Activated T-cell treated with anti-CD3 and anti-CD28 coated beads, Interleukin-2, amount 50 U/mL, for 4 hours (primary cell): Measurements from ENCODE around the gene AP5Z1. TPM values are rescaled to one million over a fixed set of nuclear protein-coding genes. Genes with fewer than 3 reads are reported as not detected.
"Not testable (repeated sequence)": the region's sequence is repeated elsewhere in the genome, so short reads cannot be mapped to it uniquely, and the experiment has no call there.

Source experiments
- ATAC-seq, 2 donors: fragments of 200-7000 bp; cut with Tn5 transposase; one replicate each; pipeline ENCODE4 v1.10.0; 2021
- DNase-seq: peaks from one replicate; pipeline ENCODE4 v3.0.0-alpha.2; 2020
- H3K27me3 Mint-ChIP-seq: one replicate; pipeline ENCODE4 v1.8.0; 2021; ENCODE audit warnings: low read depth, mixed read lengths
- H3K36me3 Mint-ChIP-seq: one replicate; pipeline ENCODE4 v1.8.0; 2022; ENCODE audit warnings: mixed read lengths; ENCODE audit not compliant: insufficient read depth
- H3K4me1 Mint-ChIP-seq: one replicate; pipeline ENCODE4 v1.8.0; 2021; ENCODE audit warnings: low read depth, mixed read lengths
- H3K4me3 Mint-ChIP-seq: one replicate; pipeline ENCODE4 v1.8.0; 2021; ENCODE audit warnings: mild to moderate bottlenecking, moderate library complexity, mixed read lengths
- H3K9me3 Mint-ChIP-seq: one replicate; pipeline ENCODE4 v1.8.0; 2021; ENCODE audit warnings: mixed read lengths
- total RNA-seq, 3 donors: library from RNA; stranded (reverse); gene quantifications; one replicate each; pipeline ENCODE4 v1.2.1, GENCODE V29; 2021

The AP5Z1 gene
- total RNA-seq, 3 donors from 2014 or later, result 81.1 to 92.3 (median 84.4) TPM

DNA sequence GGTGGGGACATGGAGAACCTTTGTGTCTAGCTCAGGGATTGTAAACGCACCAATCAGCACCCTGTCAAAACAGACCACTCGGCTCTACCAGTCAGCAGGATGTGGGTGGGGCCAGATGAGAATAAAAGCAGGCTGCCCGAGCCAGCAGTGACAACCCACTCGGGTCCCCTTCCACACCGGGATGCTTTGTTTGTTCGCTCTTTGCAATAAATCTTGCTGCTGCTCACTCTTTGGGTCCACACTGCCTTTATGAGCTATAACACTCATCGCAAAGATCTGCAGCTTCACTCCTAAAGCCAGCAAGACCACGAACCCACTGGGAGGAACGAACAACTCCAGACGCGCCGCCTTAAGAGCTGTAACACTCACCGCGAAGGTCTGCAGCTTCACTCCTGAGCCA is 18.7 kb downstream of the AP5Z1 start:
- not testable (repeated sequence) for DNase-seq, H3K27me3 Mint-ChIP-seq, H3K4me3 Mint-ChIP-seq, H3K9me3 Mint-ChIP-seq, H3K36me3 Mint-ChIP-seq, ATAC-seq, H3K4me1 Mint-ChIP-seq

DNA sequence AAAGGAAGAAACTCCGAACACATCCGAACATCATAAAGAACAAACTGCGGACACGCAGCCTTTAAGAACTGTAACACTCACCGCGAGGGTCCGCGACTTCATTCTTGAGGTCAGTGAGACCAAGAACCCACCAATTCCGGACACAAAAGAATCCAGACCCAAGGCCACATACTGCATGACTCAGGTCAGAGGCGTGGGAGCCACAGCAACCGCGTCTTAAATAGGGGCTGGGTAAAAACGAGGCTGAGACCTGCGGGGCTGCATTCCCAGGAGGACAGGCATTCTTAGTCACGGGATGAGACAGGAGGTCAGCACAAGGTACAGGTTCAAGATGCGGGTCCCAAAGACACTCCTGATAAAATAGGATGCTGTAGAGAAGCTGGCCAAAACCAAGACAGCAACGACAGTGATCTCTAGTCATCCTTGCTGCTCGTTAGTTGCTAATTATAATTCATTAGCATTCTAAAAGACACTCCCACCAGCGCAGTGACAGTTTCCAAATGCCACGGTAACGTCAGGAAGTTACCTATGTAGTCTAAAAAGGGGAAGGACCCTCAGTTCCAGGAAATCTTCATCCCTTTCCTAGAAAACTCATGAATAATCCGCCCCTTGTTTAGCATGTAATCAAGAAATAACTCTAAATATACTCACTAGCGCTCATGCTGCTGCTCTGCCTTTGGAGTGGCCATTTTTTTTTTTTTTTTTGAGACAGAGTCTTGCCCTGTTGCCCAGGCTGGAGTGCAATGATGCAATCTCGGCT is 19.3 kb downstream of the AP5Z1 start:
- peaks cover 8% of the 10 kb centered on the region for H3K36me3 Mint-ChIP-seq
- no peaks in the 10 kb centered on the region for H3K27me3 Mint-ChIP-seq
- DNase-seq, result no peak
- H3K4me1 Mint-ChIP-seq, result peaks cover 8% of the 10 kb centered on the region
- no peak for ATAC-seq
- no peaks in the 10 kb centered on the region for H3K9me3 Mint-ChIP-seq
- H3K4me3 Mint-ChIP-seq, result no peak overlapping the region

DNA sequence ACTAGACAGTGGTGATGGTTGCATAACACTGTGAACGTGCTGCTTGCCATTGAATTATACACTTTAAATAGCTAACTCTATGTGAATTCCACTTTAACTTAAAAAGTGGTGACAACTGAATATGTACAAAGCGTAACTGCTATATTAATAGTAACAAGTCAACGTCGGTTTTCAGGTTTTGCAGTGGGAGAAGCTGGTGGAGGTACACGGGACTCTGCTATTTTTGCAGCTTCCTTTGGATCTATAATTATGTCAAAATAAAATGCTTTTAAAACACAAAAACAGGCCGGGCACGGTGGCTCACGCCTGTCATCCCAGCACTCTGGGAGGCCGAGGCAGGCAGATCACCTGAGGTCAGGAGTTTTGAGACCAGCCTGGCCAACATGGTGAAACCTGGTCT is 21.0 kb downstream of the AP5Z1 start:
- H3K9me3 Mint-ChIP-seq, result no peaks in the 10 kb centered on the region
- no peaks in the 10 kb centered on the region for H3K27me3 Mint-ChIP-seq
- H3K36me3 Mint-ChIP-seq, result peaks cover 3% of the 10 kb centered on the region
- H3K4me3 Mint-ChIP-seq, result no peak overlapping the region
- H3K4me1 Mint-ChIP-seq, result peaks cover 7% of the 10 kb centered on the region
- no peak for DNase-seq
- no peak for ATAC-seq

DNA sequence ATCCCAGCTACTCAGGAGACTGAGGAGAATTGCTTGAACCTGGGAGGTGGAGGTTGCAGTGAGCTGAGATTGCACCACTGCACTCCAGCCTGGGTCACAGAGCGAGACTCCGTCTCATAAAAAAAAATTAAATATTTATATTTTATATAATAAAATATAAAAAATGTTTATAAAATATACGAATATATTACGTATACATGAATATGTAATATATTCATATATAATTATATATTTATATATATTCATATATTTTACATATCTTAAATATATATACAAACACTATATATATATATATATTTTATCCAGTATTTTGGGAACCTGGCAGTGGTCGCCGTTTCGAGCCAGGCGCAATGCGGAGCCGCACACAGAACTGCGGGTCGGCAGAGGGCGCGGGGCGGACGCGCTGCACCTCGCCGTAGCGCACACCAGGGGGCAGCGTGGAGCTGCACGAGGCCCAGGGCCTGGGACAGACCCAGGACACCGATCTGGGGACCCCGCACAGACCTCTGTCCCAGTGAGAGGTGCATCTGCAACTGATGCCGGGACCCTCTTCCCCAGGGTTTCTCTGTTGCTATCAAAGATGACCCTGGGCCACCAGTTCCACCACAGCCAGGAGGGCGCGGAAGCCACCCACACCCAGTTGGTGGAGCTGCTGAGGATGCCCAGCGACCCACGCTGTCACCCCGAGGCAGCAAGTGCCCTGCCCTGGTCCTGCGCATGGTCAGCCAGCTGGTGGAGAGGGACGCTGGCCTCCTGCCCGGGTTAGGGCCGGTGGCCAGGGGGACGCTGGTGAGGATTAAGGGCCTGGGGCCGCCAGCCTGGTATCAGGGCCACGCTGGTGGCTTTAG is 22.7 kb downstream of the AP5Z1 start:
- Mint-ChIP-seq H3K4me1 (peaks cover 4% of the 10 kb centered on the region), H3K36me3 (no peaks in the 10 kb centered on the region), H3K4me3 (no peak overlapping the region), H3K9me3 (no peaks in the 10 kb centered on the region), H3K27me3 (no peaks in the 10 kb centered on the region)
- ATAC-seq (peak; percentile 85 to 88), DNase-seq (peak; percentile 57)

DNA sequence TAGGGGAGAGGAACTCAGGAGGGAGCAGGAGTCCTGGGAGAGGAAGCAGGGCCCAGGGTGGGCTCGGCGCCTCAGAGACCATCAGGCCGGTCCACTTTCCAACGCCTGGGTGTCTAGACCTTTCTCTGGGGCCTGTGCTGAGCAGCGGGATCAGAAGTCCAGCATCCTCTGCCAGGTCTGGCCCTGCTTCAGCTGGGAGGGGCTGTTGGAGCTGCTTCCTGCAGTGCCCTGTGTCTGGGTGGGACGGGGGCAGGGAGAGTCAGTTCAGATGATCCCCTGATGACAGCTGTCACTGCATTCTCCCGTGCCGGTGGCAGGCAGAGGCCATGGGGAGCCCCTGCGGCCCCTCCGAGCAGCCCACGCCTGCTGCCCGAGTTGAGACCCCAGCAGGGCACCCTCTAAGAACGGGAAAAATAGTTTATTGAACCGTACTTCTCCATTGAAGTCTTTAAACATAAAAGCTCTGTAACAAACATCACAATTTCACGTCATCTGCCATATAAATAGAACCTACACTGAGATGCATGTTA is 23.3 kb downstream of the AP5Z1 start:
- H3K4me3 Mint-ChIP-seq, result no peak overlapping the region
- no peaks in the 10 kb centered on the region for H3K36me3 Mint-ChIP-seq
- no peaks in the 10 kb centered on the region for H3K9me3 Mint-ChIP-seq
- ATAC-seq, result no peak
- no peaks in the 10 kb centered on the region for H3K27me3 Mint-ChIP-seq
- peaks cover 4% of the 10 kb centered on the region for H3K4me1 Mint-ChIP-seq
- no peak for DNase-seq

DNA sequence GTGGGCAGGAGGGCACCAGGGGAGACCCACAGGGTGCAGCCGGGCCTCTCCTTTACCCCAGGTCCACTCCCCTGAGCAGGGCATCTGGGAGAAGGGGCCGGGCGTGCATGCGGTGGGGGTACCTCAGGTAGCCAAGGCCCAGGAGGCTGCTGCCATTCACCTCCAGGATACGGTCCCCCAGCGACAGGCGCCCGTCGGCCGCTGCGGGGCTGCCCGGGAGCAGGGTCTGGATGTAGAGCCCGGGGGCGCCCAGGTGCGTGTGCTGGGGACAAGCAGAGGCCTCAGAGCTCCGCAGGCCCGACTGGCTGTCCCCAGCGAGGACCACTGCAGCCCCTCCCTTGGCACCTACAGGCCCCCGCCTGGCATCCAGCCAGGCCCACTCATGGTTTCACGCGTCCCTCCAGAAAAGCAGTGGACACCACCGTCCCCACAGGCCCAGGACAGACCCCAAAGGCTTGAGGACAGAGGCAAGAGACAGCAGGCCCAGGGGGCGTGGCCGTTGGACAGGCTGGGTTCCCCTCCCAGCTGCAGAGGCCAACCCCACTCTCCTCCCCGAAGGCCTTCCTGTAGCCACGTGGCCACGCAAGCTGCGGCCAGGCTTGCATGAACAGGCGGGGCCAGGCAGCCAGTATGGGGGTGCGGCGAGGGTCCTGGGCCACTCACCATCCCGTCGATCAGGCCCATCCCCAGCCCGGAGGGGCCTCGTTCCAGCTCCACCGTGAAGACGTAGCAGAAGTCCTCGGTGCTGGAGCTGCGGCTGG is 24.3 kb downstream of the AP5Z1 start:
- no peaks in the 10 kb centered on the region for H3K36me3 Mint-ChIP-seq
- no peak overlapping the region for H3K4me3 Mint-ChIP-seq
- no peaks in the 10 kb centered on the region for H3K27me3 Mint-ChIP-seq
- H3K9me3 Mint-ChIP-seq, result no peaks in the 10 kb centered on the region
- DNase-seq, result no peak
- no peaks in the 10 kb centered on the region for H3K4me1 Mint-ChIP-seq
- ATAC-seq, result no peak

DNA sequence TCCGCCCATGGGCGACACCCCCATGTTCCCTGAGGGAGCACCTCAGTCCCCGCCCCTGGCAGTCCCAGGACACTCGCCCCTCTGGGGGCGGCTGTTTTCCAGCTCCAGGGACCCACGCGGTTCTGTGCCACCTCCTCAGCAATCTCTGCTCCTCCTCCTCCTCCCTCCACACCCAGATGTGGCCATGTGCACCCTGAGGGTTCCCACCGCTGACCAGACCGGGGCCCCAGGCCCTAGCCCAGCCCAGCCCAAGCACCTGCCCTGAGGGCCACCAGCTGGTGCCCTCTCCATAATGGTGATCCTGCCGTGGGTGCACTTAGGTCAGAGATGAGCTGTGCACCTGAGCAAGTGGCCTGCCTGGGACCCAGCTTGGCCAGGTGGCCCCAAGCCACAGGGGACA is 25.1 kb downstream of the AP5Z1 start:
- no peaks in the 10 kb centered on the region for H3K9me3 Mint-ChIP-seq
- ATAC-seq (no peak), DNase-seq (no peak)
- no peaks in the 10 kb centered on the region for H3K4me1 Mint-ChIP-seq
- no peak overlapping the region for H3K4me3 Mint-ChIP-seq
- H3K36me3 Mint-ChIP-seq, result no peaks in the 10 kb centered on the region
- H3K27me3 Mint-ChIP-seq, result no peaks in the 10 kb centered on the region

DNA sequence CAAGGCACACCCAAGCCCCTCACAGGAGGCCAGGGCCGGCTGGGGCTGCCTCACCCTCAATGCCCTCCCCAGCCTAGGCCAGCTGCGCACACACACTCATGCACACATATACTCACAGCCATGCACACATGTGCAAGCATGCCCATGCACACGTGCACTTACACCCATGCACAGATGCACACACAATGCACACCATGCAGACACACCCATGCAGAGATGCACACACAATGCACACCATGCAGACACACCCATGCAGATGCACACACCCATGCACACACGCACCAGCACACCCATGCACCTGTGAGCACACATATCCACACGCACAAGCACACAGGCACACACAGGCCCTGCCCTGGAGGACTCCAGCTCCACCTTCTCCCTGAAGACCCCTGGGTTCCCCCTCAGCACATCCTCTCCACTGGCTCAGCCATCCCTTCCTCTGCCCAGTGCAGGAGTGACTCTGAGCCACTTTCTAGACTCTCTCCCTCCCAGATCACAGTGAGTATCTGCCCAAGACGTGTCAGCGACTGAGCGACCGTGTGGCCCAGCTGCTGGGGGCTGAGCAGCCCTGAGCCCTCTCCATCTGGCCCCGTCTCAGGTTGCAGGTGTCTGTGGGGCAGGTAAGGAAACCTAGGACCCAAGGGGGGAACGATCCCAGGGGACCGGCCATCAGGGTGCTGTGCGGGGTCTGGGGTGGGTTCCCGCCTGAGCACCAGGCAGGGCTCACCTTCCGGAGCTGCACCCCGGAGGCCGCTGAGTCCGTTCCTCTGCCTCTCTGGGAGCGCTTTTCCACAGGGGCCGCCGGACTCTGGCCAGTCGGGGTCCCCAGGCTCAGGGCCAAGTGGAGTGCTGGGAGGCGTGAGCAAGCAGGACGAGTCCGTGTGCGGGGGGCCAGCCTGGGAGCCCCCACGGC is 25.8 kb downstream of the AP5Z1 start:
- Mint-ChIP-seq H3K4me1 (no peaks in the 10 kb centered on the region), H3K36me3 (no peaks in the 10 kb centered on the region), H3K4me3 (no peak overlapping the region), H3K27me3 (no peaks in the 10 kb centered on the region), H3K9me3 (no peaks in the 10 kb centered on the region)
- DNase-seq, result no peak
- ATAC-seq, result no peak

DNA sequence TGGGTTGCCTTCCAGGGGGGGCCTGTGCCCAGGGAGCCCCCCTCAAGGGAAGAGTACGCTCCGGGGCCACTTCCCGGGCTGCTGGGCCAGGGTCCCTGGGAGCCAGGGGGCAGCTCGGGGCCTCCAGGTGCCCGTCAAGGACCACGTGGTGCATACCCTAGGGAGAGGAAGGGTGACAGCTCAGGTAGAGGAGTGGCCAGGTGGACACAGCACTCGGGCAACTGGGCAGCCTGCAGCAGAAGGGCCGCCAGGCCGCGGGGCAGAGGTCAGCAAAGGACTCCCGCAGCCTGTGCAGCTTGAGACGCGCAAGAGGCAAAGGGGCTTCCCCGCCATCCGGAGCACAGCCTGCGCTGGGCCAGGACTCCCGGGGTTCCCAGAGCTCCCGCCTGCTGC is 26.4 kb downstream of the AP5Z1 start:
- Mint-ChIP-seq H3K9me3 (no peaks in the 10 kb centered on the region), H3K36me3 (no peaks in the 10 kb centered on the region), H3K27me3 (no peaks in the 10 kb centered on the region), H3K4me1 (no peaks in the 10 kb centered on the region), H3K4me3 (no peak overlapping the region)
- ATAC-seq, result no peak
- DNase-seq, result no peak

DNA sequence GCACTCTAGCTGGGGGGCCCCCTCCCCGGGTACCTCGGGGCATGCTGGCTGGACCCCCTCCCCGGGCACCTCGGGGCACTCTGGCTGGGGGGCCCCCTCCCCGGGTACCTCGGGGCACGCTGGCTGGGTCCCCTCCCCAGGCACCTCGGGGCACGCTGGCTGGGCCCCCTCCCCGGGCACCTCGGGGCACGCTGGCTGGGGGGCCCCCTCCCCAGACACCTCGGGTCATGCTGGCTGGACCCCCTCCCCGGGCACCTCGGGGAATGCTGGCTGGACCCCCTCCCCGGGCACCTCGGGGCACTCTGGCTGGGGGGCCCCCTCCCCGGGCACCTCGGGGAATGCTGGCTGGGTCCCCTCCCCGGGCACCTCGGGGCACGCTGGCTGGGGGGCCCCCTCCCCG is 27.2 kb downstream of the AP5Z1 start:
- not testable (repeated sequence) for H3K4me3 Mint-ChIP-seq, H3K36me3 Mint-ChIP-seq, H3K9me3 Mint-ChIP-seq, H3K4me1 Mint-ChIP-seq, H3K27me3 Mint-ChIP-seq, DNase-seq, ATAC-seq

DNA sequence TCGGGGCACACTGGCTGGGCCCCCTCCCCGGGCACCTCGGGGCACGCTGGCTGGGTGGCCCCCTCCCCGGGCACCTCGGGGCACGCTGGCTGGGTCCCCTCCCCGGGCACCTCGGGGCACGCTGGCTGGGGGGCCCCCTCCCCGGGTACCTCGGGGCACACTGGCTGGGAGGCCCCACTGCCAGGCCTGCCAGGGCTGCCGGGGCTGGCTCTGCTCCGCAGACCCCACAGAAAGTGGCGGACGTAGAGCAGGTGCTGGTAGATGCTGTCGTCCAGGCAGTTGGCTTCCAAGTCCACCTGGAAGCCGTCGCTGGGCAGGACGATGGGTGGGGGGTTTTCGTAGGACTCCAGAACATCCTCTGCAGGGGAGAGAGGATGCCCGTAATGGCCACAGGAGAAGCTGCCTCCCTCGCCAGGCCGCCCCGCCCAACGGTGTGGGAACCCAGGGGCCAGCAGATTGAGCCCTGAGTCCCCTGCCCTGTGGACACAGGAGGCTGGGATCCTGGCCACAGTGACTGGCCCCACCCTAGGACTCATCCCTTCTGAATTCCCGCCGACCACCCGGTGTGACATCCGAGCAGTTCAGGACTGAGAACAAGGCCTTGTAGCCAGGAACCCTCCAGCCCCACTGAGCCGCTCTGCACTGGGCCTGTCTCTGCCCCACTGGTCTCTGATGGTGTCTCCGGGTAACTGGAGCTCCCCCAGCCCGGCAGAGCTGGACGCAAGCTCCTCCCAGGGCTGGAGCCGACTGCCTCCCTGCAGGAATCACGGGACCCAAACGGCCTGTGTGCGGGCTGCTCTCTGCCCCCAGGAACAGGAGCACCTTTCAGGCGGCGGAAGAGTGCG is 28.2 kb downstream of the AP5Z1 start:
- Mint-ChIP-seq H3K9me3 (no peaks in the 10 kb centered on the region), H3K4me1 (no peaks in the 10 kb centered on the region), H3K27me3 (peaks cover 5% of the 10 kb centered on the region), H3K36me3 (no peaks in the 10 kb centered on the region), H3K4me3 (no peak overlapping the region)
- DNase-seq (no peak), ATAC-seq (no peak)

DNA sequence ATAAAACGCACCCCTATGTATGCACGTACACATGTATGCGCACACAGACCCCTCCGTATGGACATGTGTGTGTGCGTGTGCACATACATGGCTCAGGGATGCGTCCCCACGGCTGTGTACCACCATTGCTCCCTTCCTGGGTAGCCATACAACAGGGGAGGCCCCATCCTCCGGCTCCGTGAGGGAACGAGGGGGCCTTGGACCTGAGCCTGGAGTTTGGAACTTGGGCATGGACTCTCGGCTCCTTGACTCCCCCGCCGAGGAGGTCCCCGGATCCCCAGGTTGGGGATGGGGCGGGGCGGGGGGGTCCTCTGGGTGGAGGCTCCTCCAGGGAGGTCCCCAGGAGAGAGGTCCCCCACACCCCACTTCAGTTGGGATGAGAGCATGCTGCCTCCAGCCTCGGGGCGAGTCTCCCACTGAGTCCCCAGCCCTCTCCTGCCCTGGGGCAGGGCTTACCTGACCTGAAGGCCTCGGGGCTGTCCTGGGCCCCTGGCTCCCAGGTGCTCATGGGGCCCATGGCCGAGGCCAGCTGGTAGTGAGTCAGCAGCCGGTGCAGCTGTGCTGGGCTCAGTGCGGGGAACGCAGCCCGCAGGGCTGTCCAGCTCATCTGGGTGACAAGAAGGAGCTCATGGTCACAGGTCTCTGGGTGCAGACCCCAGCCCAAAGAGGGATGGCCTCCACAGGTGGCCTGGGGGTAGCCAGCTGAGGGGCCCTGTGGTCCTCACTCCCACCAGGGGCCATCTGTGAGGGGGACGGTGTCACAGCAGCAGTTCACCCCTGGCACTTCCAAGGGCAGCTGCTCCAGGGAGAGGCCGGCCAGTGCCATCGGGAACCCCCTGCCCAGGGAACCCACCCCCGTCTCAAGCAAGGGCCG is 29.9 kb downstream of the AP5Z1 start:
- DNase-seq (no peak), ATAC-seq (no peak)
- Mint-ChIP-seq H3K4me3 (no peak overlapping the region), H3K36me3 (no peaks in the 10 kb centered on the region), H3K27me3 (peaks cover 10% of the 10 kb centered on the region), H3K4me1 (peaks cover 6% of the 10 kb centered on the region), H3K9me3 (no peaks in the 10 kb centered on the region)
